H1 (cell line): ENCODE results near the gene ARHGAP42.

Experiments
- EP300 ChIP-seq, 2 experiments: IDR thresholded peaks; 1 replicate in 1 of 2; 2 replicates in 1 of 2; pipeline ENCODE4 v1.6.1; 2011 to 2012; ENCODE audit warnings: low read depth in 2 of 2, low read length in 2 of 2, mild to moderate bottlenecking in 2 of 2, borderline replicate concordance in 1 of 2, inconsistent platforms in 1 of 2, moderate library complexity in 1 of 2
- EZH2 ChIP-seq: fragments of 200-600 bp; sonication (generic); IDR thresholded peaks from 2 replicates; pipeline ENCODE4 v1.7.1; 2012; ENCODE audit warnings: low read depth, mild to moderate bottlenecking, moderate library complexity, low read length, inconsistent platforms; ENCODE audit not compliant: severe bottlenecking
- NRF1 ChIP-seq: IDR thresholded peaks from 2 replicates; pipeline ENCODE4 v1.6.1; 2011; ENCODE audit warnings: mild to moderate bottlenecking, low read depth, low read length, improper control_type of control experiment
- POLR2A ChIP-seq, 2 experiments: IDR thresholded peaks; 1 replicate in 1 of 2; 2 replicates in 1 of 2; pipeline ENCODE4 v1.6.1; 2011; ENCODE audit warnings: low read depth in 2 of 2, low read length in 2 of 2, mild to moderate bottlenecking in 2 of 2; ENCODE audit errors: control extremely low read depth in 1 of 2
- POLR2AphosphoS5 ChIP-seq: IDR thresholded peaks from 2 replicates; pipeline ENCODE4 v1.6.1; 2011; ENCODE audit warnings: low read depth, low read length
- RAD21 ChIP-seq, 2 experiments: IDR thresholded peaks in 1 of 2; conservative IDR thresholded peaks in 1 of 2; 2 replicates each; pipeline ENCODE4 v1.6.1; 2011; ENCODE audit warnings: low read depth in 2 of 2, low read length in 2 of 2, improper control_type of control experiment in 1 of 2, inconsistent platforms in 1 of 2, mild to moderate bottlenecking in 1 of 2, moderate library complexity in 1 of 2
- SIN3A ChIP-seq, 2 experiments: IDR thresholded peaks in 1 of 2; conservative IDR thresholded peaks in 1 of 2; 2 replicates each; pipeline ENCODE4 v1.6.1; 2011 to 2012; ENCODE audit warnings: low read length in 2 of 2, improper control_type of control experiment in 1 of 2, low read depth in 1 of 2, mild to moderate bottlenecking in 1 of 2
- TF ChIP-seq, protein P1 (sequence below), 3 experiments: IDR thresholded peaks; 1 replicate in 2 of 3; 2 replicates in 1 of 3; pipeline versions ENCODE4 v1.5.1 to v1.6.1; 2011; ENCODE audit warnings: low read length in 3 of 3, mild to moderate bottlenecking in 3 of 3, inconsistent platforms in 2 of 3, low read depth in 1 of 3, moderate library complexity in 1 of 3; ENCODE audit not compliant: insufficient read depth in 1 of 3; ENCODE audit errors: control extremely low read depth in 1 of 3
- TF ChIP-seq, protein P2 (sequence below): IDR thresholded peaks from 2 replicates; pipeline ENCODE4 v1.6.1; 2011; ENCODE audit warnings: low read depth, mild to moderate bottlenecking, low read length; ENCODE audit not compliant: insufficient read depth
- TF ChIP-seq, protein P3 (sequence below): IDR thresholded peaks from 2 replicates; pipeline ENCODE4 v1.6.1; 2012; ENCODE audit warnings: low read length, inconsistent platforms

DNA sequence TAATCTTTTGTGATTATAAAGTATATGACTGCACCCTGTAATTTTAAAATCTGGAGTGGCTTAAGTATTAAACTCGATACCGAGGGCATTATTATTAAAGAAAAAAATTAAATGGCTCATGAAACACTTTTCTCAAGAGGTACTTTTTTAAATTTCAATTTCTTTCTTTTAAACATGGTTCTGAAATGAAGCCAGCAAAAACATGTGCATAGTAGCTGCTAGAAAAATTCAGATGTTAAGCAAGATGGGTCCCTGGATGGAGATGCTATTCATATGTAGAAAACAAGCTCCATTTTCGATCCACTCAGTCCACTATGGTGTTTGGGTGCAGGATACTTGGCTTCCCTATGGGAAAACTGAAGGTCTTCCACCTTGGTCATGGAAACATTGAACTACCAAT, 253.0 kb downstream of the ARHGAP42 start:
- TF ChIP-seq RAD21 (IDR thresholded peaks at IDR 0.05 in 1 of 2, conservative IDR thresholded peaks at IDR 0.05 in 1 of 2; ENCODE audit: low read depth in 2 of 2, low read length in 2 of 2) = no peak
- no peak for TF ChIP-seq EZH2
- no peak for TF ChIP-seq NRF1
- TF ChIP-seq, protein P1, sequence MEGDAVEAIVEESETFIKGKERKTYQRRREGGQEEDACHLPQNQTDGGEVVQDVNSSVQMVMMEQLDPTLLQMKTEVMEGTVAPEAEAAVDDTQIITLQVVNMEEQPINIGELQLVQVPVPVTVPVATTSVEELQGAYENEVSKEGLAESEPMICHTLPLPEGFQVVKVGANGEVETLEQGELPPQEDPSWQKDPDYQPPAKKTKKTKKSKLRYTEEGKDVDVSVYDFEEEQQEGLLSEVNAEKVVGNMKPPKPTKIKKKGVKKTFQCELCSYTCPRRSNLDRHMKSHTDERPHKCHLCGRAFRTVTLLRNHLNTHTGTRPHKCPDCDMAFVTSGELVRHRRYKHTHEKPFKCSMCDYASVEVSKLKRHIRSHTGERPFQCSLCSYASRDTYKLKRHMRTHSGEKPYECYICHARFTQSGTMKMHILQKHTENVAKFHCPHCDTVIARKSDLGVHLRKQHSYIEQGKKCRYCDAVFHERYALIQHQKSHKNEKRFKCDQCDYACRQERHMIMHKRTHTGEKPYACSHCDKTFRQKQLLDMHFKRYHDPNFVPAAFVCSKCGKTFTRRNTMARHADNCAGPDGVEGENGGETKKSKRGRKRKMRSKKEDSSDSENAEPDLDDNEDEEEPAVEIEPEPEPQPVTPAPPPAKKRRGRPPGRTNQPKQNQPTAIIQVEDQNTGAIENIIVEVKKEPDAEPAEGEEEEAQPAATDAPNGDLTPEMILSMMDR (IDR thresholded peaks at IDR 0.05; ENCODE audit: control extremely low read depth in 1 of 3, insufficient read depth in 1 of 3, low read depth in 1 of 3, low read length in 3 of 3) = no peak
- no peak for TF ChIP-seq SIN3A (conservative IDR thresholded peaks at IDR 0.05 in 1 of 2, IDR thresholded peaks at IDR 0.05 in 1 of 2; ENCODE audit: low read depth in 1 of 2, low read length in 2 of 2)
- TF ChIP-seq, protein P2, sequence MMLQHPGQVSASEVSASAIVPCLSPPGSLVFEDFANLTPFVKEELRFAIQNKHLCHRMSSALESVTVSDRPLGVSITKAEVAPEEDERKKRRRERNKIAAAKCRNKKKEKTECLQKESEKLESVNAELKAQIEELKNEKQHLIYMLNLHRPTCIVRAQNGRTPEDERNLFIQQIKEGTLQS = no peak
- TF ChIP-seq POLR2AphosphoS5 = no peak
- TF ChIP-seq POLR2A (IDR thresholded peaks at IDR 0.05; ENCODE audit: control extremely low read depth in 1 of 2, low read depth in 2 of 2, low read length in 2 of 2) = no peak
- TF ChIP-seq, protein P3, sequence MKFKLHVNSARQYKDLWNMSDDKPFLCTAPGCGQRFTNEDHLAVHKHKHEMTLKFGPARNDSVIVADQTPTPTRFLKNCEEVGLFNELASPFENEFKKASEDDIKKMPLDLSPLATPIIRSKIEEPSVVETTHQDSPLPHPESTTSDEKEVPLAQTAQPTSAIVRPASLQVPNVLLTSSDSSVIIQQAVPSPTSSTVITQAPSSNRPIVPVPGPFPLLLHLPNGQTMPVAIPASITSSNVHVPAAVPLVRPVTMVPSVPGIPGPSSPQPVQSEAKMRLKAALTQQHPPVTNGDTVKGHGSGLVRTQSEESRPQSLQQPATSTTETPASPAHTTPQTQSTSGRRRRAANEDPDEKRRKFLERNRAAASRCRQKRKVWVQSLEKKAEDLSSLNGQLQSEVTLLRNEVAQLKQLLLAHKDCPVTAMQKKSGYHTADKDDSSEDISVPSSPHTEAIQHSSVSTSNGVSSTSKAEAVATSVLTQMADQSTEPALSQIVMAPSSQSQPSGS = no peak
- TF ChIP-seq EP300 (IDR thresholded peaks at IDR 0.05; ENCODE audit: borderline replicate concordance in 1 of 2, low read depth in 2 of 2, low read length in 2 of 2) = no peak
